Measurements from ENCODE around the gene USP31.

GRCh38 chr16:23103603-23104002 lies 45.6 kb downstream of the USP31 start:
- no peak for TF ChIP-seq CTCF (IDR thresholded peaks at IDR 0.05)
- no peak for TF ChIP-seq POLR2A (IDR thresholded peaks at IDR 0.05)

Measured in thyroid gland (tissue), 4 donors.